K562 (cell line): ENCODE results near the gene DHX57. TPM values are rescaled to one million over a fixed set of nuclear protein-coding genes. Genes with fewer than 3 reads are reported as not detected.
A peak's percentile ranks its signal among the peaks of the same experiment; 100 is the strongest.

Experiments used
- ARID1B ChIP-seq: fragments of 450-650 bp; IDR thresholded peaks from 2 replicates; pipeline ENCODE4 v1.6.1; 2016; ENCODE audit warnings: antibody characterized with exemption, mild to moderate bottlenecking, inconsistent platforms
- ATF7 ChIP-seq: fragments of 450-650 bp; IDR thresholded peaks from 2 replicates; pipeline ENCODE4 v1.7.1; 2014; ENCODE audit warnings: mild to moderate bottlenecking, moderate library complexity
- BCLAF1 ChIP-seq, 2 experiments: fragments of 450-650 bp in 1 of 2; IDR thresholded peaks; 2 replicates each; pipeline ENCODE4 v1.6.1; 2011 to 2017; ENCODE audit warnings: low read depth in 2 of 2, antibody characterized with exemption in 1 of 2, borderline replicate concordance in 1 of 2, low read length in 1 of 2, mild to moderate bottlenecking in 1 of 2, mixed read lengths in 1 of 2; ENCODE audit not compliant: control insufficient read depth in 1 of 2
- CREB3L1 ChIP-seq: fragments of 450-650 bp; IDR thresholded peaks from 2 replicates; pipeline ENCODE4 v1.6.1; 2014; ENCODE audit warnings: low read depth, mild to moderate bottlenecking, moderate library complexity, borderline replicate concordance
- E2F8 ChIP-seq: fragments of 450-650 bp; IDR thresholded peaks from 2 replicates; pipeline ENCODE4 v1.7.1; 2018; ENCODE audit warnings: mild to moderate bottlenecking, low read depth; ENCODE audit not compliant: partially characterized antibody
- ESRRA ChIP-seq: fragments of 450-650 bp; IDR thresholded peaks from 2 replicates; pipeline ENCODE4 v1.6.1; 2014; ENCODE audit warnings: low read depth, mild to moderate bottlenecking, moderate library complexity, borderline replicate concordance
- POLR2B ChIP-seq: fragments of 450-650 bp; IDR thresholded peaks from 2 replicates; pipeline ENCODE4 v1.6.1; 2018; ENCODE audit warnings: low read depth; ENCODE audit not compliant: partially characterized antibody
- SMARCA4 ChIP-seq: fragments of 450-650 bp; IDR thresholded peaks from 2 replicates; pipeline ENCODE4 v1.6.1; 2016
- STAT6 ChIP-seq: sonication (generic); formaldehyde crosslinking; IDR thresholded peaks from 2 replicates; pipeline ENCODE4 v1.8.1; 2023; ENCODE audit warnings: mild to moderate bottlenecking, missing genetic modification reagents
- ZNF511 ChIP-seq: sonication (generic); formaldehyde crosslinking; IDR thresholded peaks from 2 replicates; pipeline ENCODE4 v1.8.0; 2022; ENCODE audit warnings: mild to moderate bottlenecking, missing genetic modification reagents
- ZNF512 ChIP-seq: IDR thresholded peaks from 2 replicates; pipeline ENCODE4 v1.6.1; 2016; ENCODE audit warnings: missing genetic modification characterization, missing compliant biosample characterization
- polyA plus RNA-seq, 8 experiments: library from polyadenylated mRNA; depleted of rRNA in 4 of 8; stranded (reverse) in 5 of 8; unstranded in 3 of 8; fragments of >200 nt; fragmentation: Nextera tagmentation in 2 of 8; fragmentation: Illumina TruSeq in 1 of 8; extraction: Ambion mirVana in 2 of 8; extraction: Trizol in 1 of 8; gene quantifications; 2 replicates each; pipeline versions ENCODE4 v1.2.1 to v1.2.3, GENCODE V29; 2011 to 2014; ENCODE audit warnings: inconsistent platforms in 1 of 8, missing spikeins in 1 of 8
- total RNA-seq, 7 experiments: library from RNA; depleted of rRNA in 6 of 7; stranded (reverse); fragments of >200 nt in 6 of 7; fragmentation: Illumina TruSeq in 2 of 7; extraction: Trizol in 2 of 7; gene quantifications; 2 replicates each; pipeline versions ENCODE4 v1.2.1 to v1.2.3, GENCODE V29; 2011 to 2021; ENCODE audit warnings: low replicate concordance in 1 of 7

Gene DHX57
- total and polyA plus RNA-seq, 9 of the 15 experiments (the other 6 are each of a cell fraction or from before 2014, with no cell fraction given): 7.4 to 23.6 (median 17.9) TPM

GRCh38 chr2:38750891-38751595 is 124.7 kb downstream of the DHX57 start, which contains the start of gene SRSF7 (continued):
- TF ChIP-seq CREB3L1 (peak; percentile 66), ZNF512 (tag) (no peak), BCLAF1 (IDR thresholded peaks at IDR 0.05; ENCODE audit: borderline replicate concordance in 1 of 2, control insufficient read depth in 1 of 2, low read depth in 2 of 2, low read length in 1 of 2) (peak; percentile 66 to 89; a peak in 3 of 4 replicates), POLR2B (peak; percentile 100), ESRRA (no peak; the same call in 1 of the 2 replicates), ATF7 (peak; percentile 86), STAT6 (CRISPR knock-in tag) (peak; percentile 99), ZNF511 (peak; percentile 98), ARID1B (peak; percentile 60), E2F8 (peak; percentile 72), SMARCA4 (no peak)
